Stimulated activated naive CD8-positive, alpha-beta T cell treated with anti-CD3 and anti-CD28 coated beads, Interleukin-15, amount 100 ng/mL, for 72 hours (primary cell): ENCODE measurements around the gene SPTBN2.

Source experiments
- ATAC-seq: fragments of 150-1000 bp; cut with Tn5 transposase; 2 replicates; pipeline ENCODE4 v1.10.0; 2021; ENCODE audit warnings: mild to moderate bottlenecking, moderate library complexity
- DNase-seq, 2 donors: peaks; one replicate each; pipeline ENCODE4 v3.0.0; 2021 to 2022
- H3K27ac Mint-ChIP-seq, 2 donors: one replicate each; pipeline ENCODE4 v1.8.0; 2022; ENCODE audit warnings: mild to moderate bottlenecking in 2 of 2, mixed read lengths in 2 of 2, moderate library complexity in 2 of 2
- H3K27me3 Mint-ChIP-seq: one replicate; pipeline ENCODE4 v1.8.0; 2022; ENCODE audit warnings: mixed read lengths
- H3K4me1 Mint-ChIP-seq: one replicate; pipeline ENCODE4 v1.8.0; 2022; ENCODE audit warnings: mild to moderate bottlenecking, mixed read lengths
- H3K4me3 Mint-ChIP-seq, 2 donors: one replicate each; pipeline ENCODE4 v1.8.0; 2022; ENCODE audit warnings: mild to moderate bottlenecking in 2 of 2, mixed read lengths in 2 of 2, moderate library complexity in 1 of 2
- H3K9me3 Mint-ChIP-seq, 2 donors: one replicate each; pipeline ENCODE4 v1.8.0; 2022; ENCODE audit warnings: mixed read lengths in 2 of 2

Gene SPTBN2

GRCh38 chr11:66685276-66686099 lies 43.5 kb downstream of the SPTBN2 start:
- H3K4me3 Mint-ChIP-seq: no peak overlapping the region
- H3K4me1 Mint-ChIP-seq: no peaks in the 10 kb centered on the region
- ATAC-seq: no peak
- H3K9me3 Mint-ChIP-seq: no peaks in the 10 kb centered on the region
- no peak overlapping the region for H3K27ac Mint-ChIP-seq
- DNase-seq: no peak
- no peaks in the 10 kb centered on the region for H3K27me3 Mint-ChIP-seq

- Mint-ChIP-seq H3K4me3 (no peak overlapping the region), H3K27ac (no peak overlapping the region)
These were observed 44.4 kb downstream of the SPTBN2 start for GRCh38 chr11:66684635-66685034.

GRCh38 chr11:66683877-66684276 lies 45.1 kb downstream of the SPTBN2 start:
- no peak overlapping the region for H3K27ac Mint-ChIP-seq
- H3K4me1 Mint-ChIP-seq: no peaks in the 10 kb centered on the region
- ATAC-seq: no peak

More at GRCh38 chr11:66684635-66685034, 44.4 kb downstream of the SPTBN2 start:
- Mint-ChIP-seq H3K9me3 (no peaks in the 10 kb centered on the region), H3K4me1 (no peaks in the 10 kb centered on the region), H3K27me3 (no peaks in the 10 kb centered on the region)
- no peak for DNase-seq
- no peak for ATAC-seq

GRCh38 chr11:66680966-66681645 lies 47.9 kb downstream of the SPTBN2 start:
- no peaks in the 10 kb centered on the region for H3K9me3 Mint-ChIP-seq
- H3K4me1 Mint-ChIP-seq: peaks cover 15% of the 10 kb centered on the region
- DNase-seq (no peak), ATAC-seq (no peak)
- no peak overlapping the region for H3K4me3 Mint-ChIP-seq
- H3K27me3 Mint-ChIP-seq: no peaks in the 10 kb centered on the region
- no peak overlapping the region for H3K27ac Mint-ChIP-seq

More at GRCh38 chr11:66683877-66684276, 45.1 kb downstream of the SPTBN2 start:
- H3K9me3 Mint-ChIP-seq: no peaks in the 10 kb centered on the region
- H3K27me3 Mint-ChIP-seq: no peaks in the 10 kb centered on the region
- no peak for DNase-seq
- no peak overlapping the region for H3K4me3 Mint-ChIP-seq

DNA sequence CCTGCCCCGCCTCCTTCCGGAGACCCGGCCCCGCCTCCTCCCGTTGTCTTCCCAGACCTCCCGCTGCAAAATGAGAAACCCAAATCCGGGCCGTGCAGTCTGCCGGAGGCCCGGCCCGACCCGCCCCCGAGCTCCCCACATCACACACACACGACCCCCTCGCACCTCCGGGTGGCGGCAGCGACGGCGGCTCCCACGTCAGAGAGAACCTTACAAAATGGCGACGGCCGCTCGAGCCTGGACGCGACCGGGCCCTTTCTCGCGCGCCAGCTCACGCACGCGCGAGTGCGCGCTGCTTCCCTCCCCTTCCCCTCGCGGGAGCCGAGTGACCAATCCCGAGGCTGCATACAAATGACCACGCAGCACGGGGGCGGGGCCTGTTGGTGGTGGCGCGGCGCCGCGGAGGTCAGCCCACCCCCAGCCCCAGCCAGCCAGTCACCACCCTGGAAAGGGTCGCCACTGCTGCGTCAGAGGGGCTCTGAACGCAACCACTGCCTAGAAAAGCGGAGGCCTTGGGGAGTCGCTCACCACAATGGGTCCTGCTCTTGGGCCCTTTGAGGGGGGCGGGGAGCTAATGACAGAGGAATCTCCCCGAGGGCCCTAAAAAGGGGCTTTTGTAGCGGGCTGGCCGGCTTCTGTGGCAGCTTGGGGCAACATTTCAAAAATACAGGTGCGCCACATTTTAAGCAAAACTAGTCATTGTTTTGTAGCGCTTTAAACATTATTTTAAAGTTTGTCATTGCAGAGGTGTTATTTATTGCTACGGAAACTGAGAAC lies 51.2 kb downstream of the SPTBN2 start, which contains the start of gene RBM4B:
Gene RBM4B (minus strand): TSS at position 289 of the 777 bp plus-strand sequence. CDS start 808 bp downstream, outside the sequence.
- peak within 1 kb of the TSS; percentile 96 for H3K27ac Mint-ChIP-seq
- DNase-seq (peak; percentile 97 to 98), ATAC-seq (peak; percentile 93)
- H3K27me3 Mint-ChIP-seq: no peaks in the 10 kb centered on the region
- no peaks in the 10 kb centered on the region for H3K9me3 Mint-ChIP-seq
- H3K4me3 Mint-ChIP-seq: peak within 1 kb of the TSS; percentile 83 to 89
- H3K4me1 Mint-ChIP-seq: peaks cover 35% of the 10 kb centered on the region

DNA sequence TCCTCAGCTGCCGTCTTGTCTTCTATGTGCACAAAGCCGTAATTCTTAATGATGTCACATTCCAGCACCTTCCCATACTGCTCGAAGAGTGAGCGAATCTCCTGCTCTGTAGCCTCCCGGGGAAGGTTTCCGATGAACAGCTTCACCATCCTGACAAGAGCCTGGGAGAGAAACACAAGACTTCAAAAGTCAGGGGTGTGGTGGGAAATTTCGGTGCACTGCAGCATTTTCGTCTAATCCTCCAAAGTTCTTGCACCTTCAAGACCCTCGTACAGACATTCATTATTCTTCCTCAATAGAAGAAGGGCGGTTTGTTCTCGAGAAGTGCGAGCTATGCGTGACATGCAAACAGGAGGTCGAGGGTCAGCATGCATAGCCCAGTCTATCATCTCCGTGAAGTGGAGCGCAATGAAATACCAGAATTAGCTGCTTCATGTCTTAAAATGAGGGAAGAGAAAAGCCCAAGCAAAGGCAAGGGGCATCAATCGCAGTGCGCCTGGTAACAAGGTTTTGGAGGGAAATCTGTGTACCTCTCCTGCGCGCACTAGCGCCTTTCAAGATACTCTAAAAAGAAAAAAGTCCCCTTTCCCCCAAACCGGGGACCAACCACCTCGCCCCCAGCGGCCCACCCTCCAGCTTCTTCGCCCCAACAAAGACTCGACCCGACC lies 52.0 kb downstream of the SPTBN2 start:
- Mint-ChIP-seq H3K4me3 (peak overlapping the region; percentile 83 to 89), H3K9me3 (no peaks in the 10 kb centered on the region), H3K4me1 (peaks cover 38% of the 10 kb centered on the region), H3K27me3 (no peaks in the 10 kb centered on the region), H3K27ac (peak overlapping the region; percentile 96)
- DNase-seq (no peak), ATAC-seq (no peak)

DNA sequence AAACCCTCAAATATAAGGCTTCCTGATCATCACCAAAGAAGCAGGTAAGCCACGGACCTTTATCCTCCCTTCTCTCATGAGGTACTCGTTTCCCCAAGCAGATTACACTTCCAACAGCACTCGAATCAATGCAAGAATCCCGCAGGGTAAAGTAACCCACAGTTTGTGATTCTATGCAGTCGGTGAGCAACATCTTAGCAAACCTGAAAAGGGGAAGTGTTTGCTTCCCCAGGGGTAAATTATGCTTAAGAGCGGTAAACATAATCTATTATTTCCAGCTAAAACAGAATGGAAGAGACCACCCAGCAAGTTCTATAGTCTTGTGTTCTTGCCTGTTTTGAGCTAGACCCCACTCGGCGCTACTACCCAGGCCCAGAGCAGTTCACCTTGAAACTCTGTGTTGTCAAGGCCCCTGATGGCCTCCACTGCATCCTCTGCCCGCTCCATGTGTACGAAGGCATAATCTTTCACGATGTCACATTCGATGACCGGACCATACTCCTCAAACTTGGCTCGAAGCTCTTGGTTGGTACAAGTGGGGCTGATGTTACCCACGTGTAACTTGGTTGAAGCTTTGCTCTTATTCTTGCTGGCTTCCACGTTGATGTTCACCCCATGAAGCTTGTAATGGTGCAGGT lies 52.6 kb downstream of the SPTBN2 start:
- Mint-ChIP-seq H3K4me3 (peak overlapping the region; percentile 83 to 89), H3K4me1 (peaks cover 38% of the 10 kb centered on the region), H3K27ac (peak overlapping the region; percentile 14 to 96), H3K9me3 (no peaks in the 10 kb centered on the region), H3K27me3 (no peaks in the 10 kb centered on the region)
- ATAC-seq: no peak
- no peak for DNase-seq

DNA sequence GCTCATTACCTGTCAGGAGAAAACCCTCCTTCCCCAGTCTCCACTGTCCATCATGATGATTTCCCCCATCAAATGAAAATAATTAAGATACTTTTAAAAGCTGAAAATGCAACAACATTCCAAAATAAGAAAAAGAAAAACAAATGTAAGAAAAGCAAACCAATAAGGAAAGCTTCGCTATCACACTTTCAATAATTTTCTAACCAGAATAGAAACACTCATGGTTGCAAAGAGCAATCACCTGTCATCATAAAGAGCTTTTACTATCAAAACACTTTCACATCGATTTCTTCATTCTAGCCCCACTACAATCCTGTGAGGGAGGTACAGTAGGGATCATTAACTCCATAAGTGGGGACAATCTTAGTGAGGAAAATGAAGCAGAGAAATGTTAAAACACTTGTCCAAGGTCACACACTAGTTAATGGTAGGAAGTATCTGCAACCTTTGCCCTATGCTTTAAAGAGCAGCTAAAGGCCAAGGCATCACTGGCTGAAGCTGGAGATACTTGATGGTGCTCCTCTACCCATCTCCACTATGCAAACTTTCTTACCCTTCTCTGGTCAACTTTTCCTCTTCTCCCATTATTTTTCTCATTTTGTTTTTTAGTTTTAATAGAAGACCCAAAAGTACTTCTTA lies 53.9 kb downstream of the SPTBN2 start:
- Mint-ChIP-seq H3K9me3 (no peaks in the 10 kb centered on the region), H3K27ac (no peak overlapping the region), H3K4me3 (peak overlapping the region; percentile 12 to 24), H3K4me1 (peaks cover 47% of the 10 kb centered on the region), H3K27me3 (no peaks in the 10 kb centered on the region)
- ATAC-seq (no peak), DNase-seq (no peak)

DNA sequence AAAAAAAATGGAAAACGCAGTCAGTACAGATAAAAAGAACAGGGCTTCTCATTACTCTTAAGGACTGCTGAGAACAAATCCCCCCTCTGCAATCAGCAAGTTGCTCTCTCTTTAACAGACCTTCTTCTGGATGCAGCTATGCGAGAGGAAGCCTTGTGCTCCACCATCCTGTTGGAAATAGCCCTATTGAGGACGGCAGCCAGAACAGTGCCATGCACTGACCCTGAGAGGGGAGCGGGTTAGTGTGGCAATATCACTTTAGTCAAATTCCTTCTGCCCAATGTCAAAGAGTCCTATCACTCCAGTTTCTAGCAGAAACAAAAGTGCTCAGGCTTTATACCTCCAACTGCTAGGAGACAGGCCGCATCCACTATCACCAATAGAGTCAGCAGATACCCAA lies 58.2 kb downstream of the SPTBN2 start:
- Mint-ChIP-seq H3K9me3 (no peaks in the 10 kb centered on the region), H3K27me3 (no peaks in the 10 kb centered on the region), H3K4me1 (peaks cover 42% of the 10 kb centered on the region), H3K4me3 (no peak overlapping the region), H3K27ac (peak overlapping the region in 1 of 2 donors; percentile 54)
- no peak for ATAC-seq
- DNase-seq: no peak

DNA sequence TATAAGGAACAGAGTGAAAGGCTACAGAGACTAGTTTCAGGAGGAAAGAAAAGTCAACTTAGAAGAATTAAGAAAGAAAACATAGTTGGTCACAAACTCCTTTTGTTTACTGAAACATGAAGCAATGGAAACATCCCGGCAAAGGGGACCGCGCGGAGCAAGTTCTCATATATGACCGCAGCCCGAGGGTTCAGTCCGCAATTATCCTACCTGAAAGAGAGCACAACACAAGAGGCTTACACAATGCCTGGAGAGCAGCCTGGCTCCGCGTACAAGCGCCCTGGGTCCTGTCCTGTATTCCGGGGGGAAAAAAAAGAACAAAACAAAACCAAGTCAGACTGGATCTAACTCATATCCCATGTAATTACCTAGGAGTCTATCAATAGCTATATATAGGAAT lies 63.6 kb downstream of the SPTBN2 start:
- H3K27me3 Mint-ChIP-seq: no peaks in the 10 kb centered on the region
- no peak overlapping the region for H3K4me3 Mint-ChIP-seq
- no peaks in the 10 kb centered on the region for H3K9me3 Mint-ChIP-seq
- no peak for DNase-seq
- peaks cover 14% of the 10 kb centered on the region for H3K4me1 Mint-ChIP-seq
- H3K27ac Mint-ChIP-seq: no peak overlapping the region
- no peak for ATAC-seq

DNA sequence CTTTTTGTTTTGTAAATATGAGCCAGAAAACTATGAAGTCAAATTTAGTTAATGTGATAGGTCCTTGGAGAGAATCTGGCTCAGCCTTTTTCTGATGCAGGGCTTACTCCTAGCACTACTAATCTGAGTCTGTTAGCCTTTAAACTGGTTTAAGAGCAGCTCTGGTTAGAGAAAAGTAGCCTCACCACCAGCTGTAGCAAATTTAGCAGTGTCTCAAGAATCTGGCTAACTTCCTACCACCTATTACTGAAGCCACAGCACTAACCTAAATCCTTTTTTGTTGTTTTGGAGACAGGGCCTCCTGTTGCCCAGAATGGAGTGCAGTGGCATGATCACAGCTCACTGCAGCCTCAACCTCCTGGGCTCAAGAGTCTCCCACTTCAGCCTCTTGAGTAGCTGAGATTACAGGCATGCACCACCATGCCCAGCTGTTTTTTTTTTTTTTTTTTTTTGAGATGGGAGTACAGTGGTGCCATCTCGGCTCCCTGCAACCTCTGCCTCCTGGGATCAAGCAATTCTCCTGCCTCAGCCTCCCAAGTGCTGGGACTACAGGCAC lies 65.2 kb downstream of the SPTBN2 start:
- no peak for DNase-seq
- no peak for ATAC-seq

GRCh38 chr11:66659763-66660162 lies 69.3 kb downstream of the SPTBN2 start:
- DNase-seq (no peak), ATAC-seq (no peak)
- Mint-ChIP-seq H3K27me3 (no peaks in the 10 kb centered on the region), H3K9me3 (no peaks in the 10 kb centered on the region), H3K27ac (no peak overlapping the region), H3K4me1 (peaks cover 7% of the 10 kb centered on the region), H3K4me3 (no peak overlapping the region)

More for the DNA sequence above, 65.2 kb downstream of the SPTBN2 start:
- no peaks in the 10 kb centered on the region for H3K9me3 Mint-ChIP-seq
- H3K27ac Mint-ChIP-seq: no peak overlapping the region
- no peaks in the 10 kb centered on the region for H3K27me3 Mint-ChIP-seq
- H3K4me1 Mint-ChIP-seq: peaks cover 7% of the 10 kb centered on the region
- no peak overlapping the region for H3K4me3 Mint-ChIP-seq

GRCh38 chr11:66653123-66653522 lies 75.9 kb downstream of the SPTBN2 start:
- ATAC-seq (no peak), DNase-seq (no peak)
- Mint-ChIP-seq H3K9me3 (no peaks in the 10 kb centered on the region), H3K4me1 (peaks cover 48% of the 10 kb centered on the region), H3K27me3 (no peaks in the 10 kb centered on the region), H3K4me3 (no peak overlapping the region), H3K27ac (peak overlapping the region in 1 of 2 donors; percentile 87)

DNA sequence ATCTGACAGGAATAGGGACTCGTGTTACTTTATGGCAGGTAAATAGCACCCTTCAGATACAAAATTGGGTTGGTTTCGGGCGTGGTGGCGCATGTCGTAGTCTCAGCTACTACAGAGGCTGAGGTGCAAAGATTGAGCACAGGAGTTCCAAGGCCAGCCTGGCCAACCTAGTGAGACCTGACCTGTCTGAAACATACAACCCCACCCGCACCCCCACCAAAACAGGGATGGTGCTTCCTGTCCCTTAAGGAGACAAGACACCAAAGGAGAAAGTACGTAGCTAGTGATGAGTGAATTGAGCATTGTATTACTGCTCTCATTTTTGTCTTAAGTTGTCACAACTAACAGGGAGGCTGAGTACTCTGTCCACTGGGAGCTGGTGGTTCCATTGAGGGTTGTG lies 76.4 kb downstream of the SPTBN2 start:
- DNase-seq: no peak
- Mint-ChIP-seq H3K4me3 (no peak overlapping the region), H3K9me3 (no peaks in the 10 kb centered on the region), H3K27ac (no peak overlapping the region), H3K4me1 (peaks cover 50% of the 10 kb centered on the region), H3K27me3 (no peaks in the 10 kb centered on the region)
- ATAC-seq: no peak
